ENCODE measurements around the gene EXOC3. TPM values are rescaled to one million over a fixed set of nuclear protein-coding genes. Genes with fewer than 3 reads are reported as not detected.
A peak's percentile ranks its signal among the peaks of the same experiment; 100 is the strongest.

Gene EXOC3
- total and polyA plus RNA-seq, 10 of the 15 experiments (the other 5 are each of a cell fraction or from before 2014, with no cell fraction given), result 1.6 to 53.0 (median 27.9) TPM

- in situ Hi-C loops (cut with MboI) (no loop called here), intact Hi-C loops (cut with micrococcal nuclease; ENCODE audit: unreplicated experiment) (no loop called here)
- RAD21 ChIA-PET (ENCODE audit: unreplicated experiment), result no interaction called here
- Histone ChIP-seq H3K27ac (ENCODE audit: control insufficient read depth, insufficient read depth) (no peak overlapping the region), H3K79me2 (ENCODE audit: control insufficient read depth, insufficient read depth, low read length) (no peaks in the 10 kb centered on the region; the same call in 1 of the 2 replicates), H3K4me2 (ENCODE audit: control insufficient read depth, insufficient read depth) (no peak overlapping the region), H3K36me3 (ENCODE audit: control insufficient read depth in 2 of 2, insufficient read depth in 2 of 2, low read length in 1 of 2) (peaks cover 0 to 21% of the 10 kb centered on the region in 2 experiments; a peak in 3 of 4 replicates), H3K9me3 (replicated peaks; ENCODE audit: control insufficient read depth, insufficient read depth, low read length) (no peaks in the 10 kb centered on the region; the same call in 2 of the 3 replicates), H3K9ac (ENCODE audit: control insufficient read depth, insufficient read depth, low read length) (no peak overlapping the region), H3K4me1 (ENCODE audit: control insufficient read depth, insufficient read depth, low read length) (peaks cover 22% of the 10 kb centered on the region), H2AFZ (ENCODE audit: control insufficient read depth, low read depth, low read length) (no peak overlapping the region), H3K4me3 (no peak overlapping the region), H4K20me1 (ENCODE audit: control insufficient read depth, insufficient read depth) (no peaks in the 10 kb centered on the region), H3K27me3 (replicated peaks in 1 of 2; ENCODE audit: control insufficient read depth in 2 of 2, insufficient read depth in 2 of 2, low read length in 1 of 2) (no peaks in the 10 kb centered on the region)
- TF ChIP-seq E2F8 (IDR thresholded peaks at IDR 0.05; ENCODE audit: low read depth, partially characterized antibody), result no peak
- TF ChIP-seq BCL3 (IDR thresholded peaks at IDR 0.05; ENCODE audit: borderline replicate concordance, insufficient read depth, low read depth, low read length, poor library complexity, severe bottlenecking), result peak; percentile 87
- peak; percentile 73; the same call in 1 of the 2 replicates for TF ChIP-seq TCF3 (IDR thresholded peaks at IDR 0.05; ENCODE audit: borderline replicate concordance, insufficient read depth, low read depth, low read length)
- FAIRE-seq (no peak), ATAC-seq (no peak), DNase-seq (ENCODE audit: low read depth, low spot score) (no peak)
- CTCF ChIA-PET, result interaction anchor here (1.1 to 1.2 kb wide), 2 partner anchors 10 to 25 kb away, joined by 3 read pairs; no protein-coding TSS in a partner anchor
- SMC1A ChIA-PET (ENCODE audit: uncharacterized antibody, unreplicated experiment), result no interaction called here
- POLR2A ChIA-PET, result no interaction called here
- WGBS (ENCODE audit: insufficient coverage, insufficient replicate concordance, low lambda C conversion rate, missing lambda C conversion rate), result 96% methylated on average over 52 of the region's 52 CpGs
- no TSS peak for BruUV-seq (replicated peaks)
Observed at GRCh38 chr5:420632-421286, 22.2 kb upstream of the EXOC3 start.
